ENCODE data around the gene NMNAT3.

DNA sequence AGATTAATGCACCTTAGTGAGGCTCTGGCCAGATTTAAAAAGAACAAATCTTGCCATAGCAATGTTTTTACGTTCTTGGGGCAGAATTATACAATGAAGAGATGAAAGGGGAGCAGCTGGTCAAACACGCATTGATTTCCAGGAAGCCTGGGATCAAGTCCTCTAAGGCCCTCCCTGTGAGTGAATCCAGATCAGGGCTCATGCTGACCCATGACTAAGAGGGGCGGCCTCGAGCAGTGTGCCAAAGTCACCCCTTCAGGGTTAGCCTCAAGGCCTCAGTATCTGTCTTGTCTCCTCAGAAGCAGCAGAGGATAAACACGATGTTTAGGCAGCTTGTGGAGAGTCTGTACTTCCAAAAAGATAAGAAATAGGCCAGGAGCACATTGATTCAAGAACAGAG lies 129.0 kb downstream of the NMNAT3 start:
- no peak for TF ChIP-seq TARDBP (IDR thresholded peaks at IDR 0.05)
- TF ChIP-seq BHLHE40 (IDR thresholded peaks at IDR 0.05; ENCODE audit: borderline replicate concordance) = no peak
- no peak for TF ChIP-seq FOXK2 (IDR thresholded peaks at IDR 0.05)
- no peak for TF ChIP-seq SP1 (IDR thresholded peaks at IDR 0.05)
- TF ChIP-seq, protein P1, sequence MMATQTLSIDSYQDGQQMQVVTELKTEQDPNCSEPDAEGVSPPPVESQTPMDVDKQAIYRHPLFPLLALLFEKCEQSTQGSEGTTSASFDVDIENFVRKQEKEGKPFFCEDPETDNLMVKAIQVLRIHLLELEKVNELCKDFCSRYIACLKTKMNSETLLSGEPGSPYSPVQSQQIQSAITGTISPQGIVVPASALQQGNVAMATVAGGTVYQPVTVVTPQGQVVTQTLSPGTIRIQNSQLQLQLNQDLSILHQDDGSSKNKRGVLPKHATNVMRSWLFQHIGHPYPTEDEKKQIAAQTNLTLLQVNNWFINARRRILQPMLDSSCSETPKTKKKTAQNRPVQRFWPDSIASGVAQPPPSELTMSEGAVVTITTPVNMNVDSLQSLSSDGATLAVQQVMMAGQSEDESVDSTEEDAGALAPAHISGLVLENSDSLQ (IDR thresholded peaks at IDR 0.05) = no peak
- no peak for TF ChIP-seq NFRKB (IDR thresholded peaks at IDR 0.05)
- no peak for TF ChIP-seq ELF4 (IDR thresholded peaks at IDR 0.05)
- TF ChIP-seq FOXA1 (IDR thresholded peaks at IDR 0.05) = no peak
- TF ChIP-seq L3MBTL2 (conservative IDR thresholded peaks at IDR 0.05) = no peak
- TF ChIP-seq FOXM1 (IDR thresholded peaks at IDR 0.05; ENCODE audit: borderline replicate concordance) = no peak
- no peak for TF ChIP-seq SUZ12 (IDR thresholded peaks at IDR 0.05)
- TF ChIP-seq ZNF384 (IDR thresholded peaks at IDR 0.05) = no peak

Measured in HEK293T (cell line).